ENCODE results near the gene OPCML.

The OPCML gene

DNA sequence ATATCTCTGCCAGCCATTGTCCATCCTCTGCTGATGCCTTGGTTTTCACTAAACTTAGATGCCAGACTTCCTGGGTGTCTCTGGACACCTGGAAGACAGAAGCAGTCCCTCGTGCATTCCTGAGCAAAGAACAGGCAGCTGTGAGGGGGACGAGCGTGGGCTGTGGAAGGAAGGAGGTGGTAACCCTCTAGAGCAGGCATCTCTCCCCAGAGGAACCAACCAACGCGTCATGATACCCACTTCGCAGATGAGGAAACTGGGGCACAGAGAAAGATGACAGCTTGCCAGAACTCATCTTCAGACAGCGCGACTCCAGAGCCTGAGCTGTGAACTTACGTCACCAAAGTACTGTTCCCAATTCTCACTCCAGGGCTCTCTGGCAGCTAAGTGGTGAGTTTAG, 123.4 kb downstream of the OPCML start:
- no peak overlapping the region for H3K9ac ChIP-seq (ENCODE audit: low read length)
- DNase-seq: no peak
- H2AFZ ChIP-seq (ENCODE audit: low read length): no peak overlapping the region
- no peaks in the 10 kb centered on the region for H3K4me1 ChIP-seq (ENCODE audit: low read length)
- no peaks in the 10 kb centered on the region for H3F3A ChIP-seq (ENCODE audit: insufficient read depth, low read length)
- no peaks in the 10 kb centered on the region for H3K9me3 ChIP-seq (replicated peaks; ENCODE audit: insufficient read depth, low read length)
- H3K79me2 ChIP-seq (ENCODE audit: low read length): no peaks in the 10 kb centered on the region
- no peaks in the 10 kb centered on the region for H3K9me2 ChIP-seq (replicated peaks; ENCODE audit: insufficient read depth, low read length)
- no peaks in the 10 kb centered on the region for H3K27me3 ChIP-seq (replicated peaks; ENCODE audit: insufficient read depth, low read length)
- TF ChIP-seq, protein P1, sequence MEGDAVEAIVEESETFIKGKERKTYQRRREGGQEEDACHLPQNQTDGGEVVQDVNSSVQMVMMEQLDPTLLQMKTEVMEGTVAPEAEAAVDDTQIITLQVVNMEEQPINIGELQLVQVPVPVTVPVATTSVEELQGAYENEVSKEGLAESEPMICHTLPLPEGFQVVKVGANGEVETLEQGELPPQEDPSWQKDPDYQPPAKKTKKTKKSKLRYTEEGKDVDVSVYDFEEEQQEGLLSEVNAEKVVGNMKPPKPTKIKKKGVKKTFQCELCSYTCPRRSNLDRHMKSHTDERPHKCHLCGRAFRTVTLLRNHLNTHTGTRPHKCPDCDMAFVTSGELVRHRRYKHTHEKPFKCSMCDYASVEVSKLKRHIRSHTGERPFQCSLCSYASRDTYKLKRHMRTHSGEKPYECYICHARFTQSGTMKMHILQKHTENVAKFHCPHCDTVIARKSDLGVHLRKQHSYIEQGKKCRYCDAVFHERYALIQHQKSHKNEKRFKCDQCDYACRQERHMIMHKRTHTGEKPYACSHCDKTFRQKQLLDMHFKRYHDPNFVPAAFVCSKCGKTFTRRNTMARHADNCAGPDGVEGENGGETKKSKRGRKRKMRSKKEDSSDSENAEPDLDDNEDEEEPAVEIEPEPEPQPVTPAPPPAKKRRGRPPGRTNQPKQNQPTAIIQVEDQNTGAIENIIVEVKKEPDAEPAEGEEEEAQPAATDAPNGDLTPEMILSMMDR (IDR thresholded peaks at IDR 0.05; ENCODE audit: low read length): no peak
- TF ChIP-seq EZH2 (optimal IDR thresholded peaks at IDR 0.05; ENCODE audit: low read depth, low read length) (no peak), EZH2phosphoT487 (IDR thresholded peaks at IDR 0.05; ENCODE audit: low read length) (no peak)
- no peak overlapping the region for H3K27ac ChIP-seq (ENCODE audit: low read length)
- no peak overlapping the region for H3K4me3 ChIP-seq (ENCODE audit: low read length)
- H4K20me1 ChIP-seq (ENCODE audit: insufficient read depth, low read length): no peaks in the 10 kb centered on the region
- H3K36me3 ChIP-seq (replicated peaks; ENCODE audit: insufficient read depth, low read length): no peaks in the 10 kb centered on the region
- H3K4me2 ChIP-seq (ENCODE audit: low read depth, low read length): no peak overlapping the region

DNA sequence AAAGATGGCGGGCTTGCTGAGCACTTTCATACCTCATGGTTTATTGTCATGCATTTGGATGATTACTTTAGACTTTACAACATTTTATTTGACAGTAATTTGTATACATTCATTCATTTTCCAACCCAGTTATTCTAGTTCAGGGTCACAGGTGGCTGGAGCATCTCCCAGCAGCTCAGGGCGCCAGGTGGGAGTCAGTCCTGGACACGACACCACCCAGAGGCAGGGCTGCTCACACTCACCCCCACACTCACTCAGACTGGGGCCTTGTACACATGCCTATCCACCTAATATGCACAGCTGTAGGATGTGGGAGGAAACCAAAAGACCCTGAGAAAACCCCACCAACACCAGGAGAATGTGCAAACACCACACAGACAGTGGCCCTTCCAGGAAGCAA, 123.9 kb downstream of the OPCML start:
- no peaks in the 10 kb centered on the region for H3K4me1 ChIP-seq (ENCODE audit: low read length)
- no peaks in the 10 kb centered on the region for H3F3A ChIP-seq (ENCODE audit: insufficient read depth, low read length)
- no peak overlapping the region for H3K27ac ChIP-seq (ENCODE audit: low read length)
- H3K4me3 ChIP-seq (ENCODE audit: low read length): no peak overlapping the region
- no peaks in the 10 kb centered on the region for H4K20me1 ChIP-seq (ENCODE audit: insufficient read depth, low read length)
- H3K9me3 ChIP-seq (replicated peaks; ENCODE audit: insufficient read depth, low read length): no peaks in the 10 kb centered on the region
- DNase-seq: no peak
- no peaks in the 10 kb centered on the region for H3K27me3 ChIP-seq (replicated peaks; ENCODE audit: insufficient read depth, low read length)
- H3K36me3 ChIP-seq (replicated peaks; ENCODE audit: insufficient read depth, low read length): no peaks in the 10 kb centered on the region
- no peak overlapping the region for H3K9ac ChIP-seq (ENCODE audit: low read length)
- TF ChIP-seq, protein P1 (IDR thresholded peaks at IDR 0.05; ENCODE audit: low read length): no peak
- no peak for TF ChIP-seq EZH2 (optimal IDR thresholded peaks at IDR 0.05; ENCODE audit: low read depth, low read length)
- TF ChIP-seq EZH2phosphoT487 (IDR thresholded peaks at IDR 0.05; ENCODE audit: low read length): no peak
- no peak overlapping the region for H2AFZ ChIP-seq (ENCODE audit: low read length)
- H3K79me2 ChIP-seq (ENCODE audit: low read length): no peaks in the 10 kb centered on the region
- H3K9me2 ChIP-seq (replicated peaks; ENCODE audit: insufficient read depth, low read length): no peaks in the 10 kb centered on the region
- H3K4me2 ChIP-seq (ENCODE audit: low read depth, low read length): no peak overlapping the region

DNA sequence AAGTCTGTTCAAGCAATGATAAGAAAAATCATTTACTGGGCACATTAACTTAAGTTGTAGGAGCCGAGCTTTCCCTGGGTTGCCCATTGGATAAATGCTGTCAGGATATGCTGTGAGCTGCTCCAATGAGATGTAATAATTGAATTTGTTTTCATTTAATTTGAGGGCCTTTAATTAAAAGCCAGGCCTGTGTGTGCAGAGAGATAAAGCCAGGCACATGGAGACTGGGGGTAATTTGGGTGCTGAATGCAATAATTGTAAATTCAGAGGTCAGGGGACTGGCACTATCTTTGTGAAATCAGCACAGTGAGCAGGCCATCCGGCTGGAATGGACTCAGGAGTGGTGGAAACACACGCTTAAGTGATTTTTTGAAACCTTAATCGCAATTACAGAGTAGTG, 125.8 kb downstream of the OPCML start:
- Histone ChIP-seq H3F3A (ENCODE audit: insufficient read depth, low read length) (no peaks in the 10 kb centered on the region), H3K79me2 (ENCODE audit: low read length) (no peaks in the 10 kb centered on the region), H3K27ac (ENCODE audit: low read length) (no peak overlapping the region), H3K4me3 (ENCODE audit: low read length) (no peak overlapping the region), H3K9me2 (replicated peaks; ENCODE audit: insufficient read depth, low read length) (no peaks in the 10 kb centered on the region), H3K9me3 (replicated peaks; ENCODE audit: insufficient read depth, low read length) (no peaks in the 10 kb centered on the region), H3K27me3 (replicated peaks; ENCODE audit: insufficient read depth, low read length) (no peaks in the 10 kb centered on the region), H3K4me2 (ENCODE audit: low read depth, low read length) (no peak overlapping the region), H3K4me1 (ENCODE audit: low read length) (no peaks in the 10 kb centered on the region), H3K36me3 (replicated peaks; ENCODE audit: insufficient read depth, low read length) (no peaks in the 10 kb centered on the region), H4K20me1 (ENCODE audit: insufficient read depth, low read length) (no peaks in the 10 kb centered on the region), H3K9ac (ENCODE audit: low read length) (no peak overlapping the region), H2AFZ (ENCODE audit: low read length) (no peak overlapping the region)
- TF ChIP-seq EZH2phosphoT487 (IDR thresholded peaks at IDR 0.05; ENCODE audit: low read length) (no peak), EZH2 (optimal IDR thresholded peaks at IDR 0.05; ENCODE audit: low read depth, low read length) (no peak)
- TF ChIP-seq, protein P1 (IDR thresholded peaks at IDR 0.05; ENCODE audit: low read length): no peak
- no peak for DNase-seq
